NCI-H345 (cell line): ENCODE data around the gene LRFN2.

Experiments
- DNase-seq: peaks from one replicate; lab custom pipeline; 2025; lab: John Stamatoyannopoulos, UW

Gene LRFN2

DNA sequence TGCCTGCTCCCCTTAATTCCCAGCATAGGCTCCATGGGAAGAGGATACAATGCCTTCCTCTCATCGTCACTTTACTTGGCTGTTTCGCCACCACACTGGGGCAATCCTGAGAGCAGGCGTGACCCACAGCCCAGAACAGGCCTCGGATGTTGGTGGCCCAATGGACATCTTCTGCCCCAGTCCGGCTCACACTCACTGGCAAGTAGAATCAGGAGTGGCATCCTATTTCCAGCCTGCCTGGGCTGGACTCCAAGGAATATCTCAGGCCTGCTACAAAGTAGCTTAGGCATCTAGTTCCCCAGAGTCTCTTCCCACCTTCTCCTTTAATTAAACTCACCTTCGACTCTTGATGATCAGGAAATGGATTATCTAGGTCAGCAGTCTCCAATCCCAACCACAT is 110.5 kb downstream of the LRFN2 start:
- no peak for DNase-seq

DNA sequence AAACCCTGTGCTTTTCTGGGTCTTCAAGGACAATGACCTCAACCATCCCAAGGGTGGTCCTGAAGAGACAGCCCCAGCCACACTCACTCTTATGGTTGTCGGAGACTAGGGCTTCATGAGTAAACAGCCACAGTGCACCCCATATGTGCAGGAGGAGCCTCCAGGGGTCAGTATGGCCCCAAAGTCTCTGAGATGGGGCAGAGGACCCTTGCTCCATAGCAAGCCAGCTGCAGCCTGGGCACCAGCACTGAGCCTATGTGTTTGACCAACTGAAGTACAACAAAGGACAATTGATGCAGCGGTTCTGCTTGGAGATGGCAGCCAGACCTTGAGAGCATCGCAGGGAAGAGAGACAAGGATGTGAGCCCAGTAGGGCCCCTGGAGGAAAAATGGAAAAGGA is 112.2 kb downstream of the LRFN2 start:
- DNase-seq: no peak

DNA sequence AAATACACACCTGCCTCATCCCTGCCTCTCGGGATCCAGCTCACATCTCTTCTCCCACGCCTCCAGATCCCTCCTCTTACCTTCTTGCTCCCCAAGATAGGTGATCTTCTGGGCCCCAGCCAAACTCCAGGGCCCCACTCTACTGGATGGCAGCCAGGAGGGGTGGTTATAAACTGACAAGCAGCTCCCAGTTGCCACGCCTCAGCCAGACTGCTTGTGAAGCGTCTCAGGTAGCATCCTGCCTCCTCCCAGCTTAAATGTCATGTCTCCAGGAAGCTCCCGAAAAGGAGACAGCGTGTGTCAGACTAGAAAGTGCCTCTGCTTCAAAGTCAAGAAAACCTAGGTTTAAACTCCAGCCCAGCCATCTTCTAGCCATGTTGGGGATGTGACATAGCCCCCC is 114.1 kb downstream of the LRFN2 start:
- DNase-seq: peak; percentile 60

DNA sequence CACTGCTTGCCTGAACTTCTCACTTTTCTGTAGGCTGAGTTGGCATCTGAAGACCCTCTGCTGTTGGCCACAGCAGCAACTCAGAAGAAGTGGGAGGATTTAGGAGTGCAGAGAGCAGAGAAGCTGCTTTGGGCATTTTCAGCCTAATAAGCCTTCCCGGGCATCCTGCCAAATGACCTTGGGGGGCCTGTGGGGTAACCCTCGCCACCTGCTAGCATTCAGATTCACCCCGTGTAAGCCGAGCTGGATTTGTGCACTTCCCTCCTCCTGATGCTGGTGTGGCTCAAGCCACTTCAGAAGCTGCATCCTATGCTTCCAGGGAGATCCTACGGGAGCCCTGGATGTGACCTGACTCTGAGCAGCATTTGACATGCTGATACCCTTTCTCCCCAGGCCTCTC is 114.8 kb downstream of the LRFN2 start:
- peak; percentile 89 for DNase-seq

DNA sequence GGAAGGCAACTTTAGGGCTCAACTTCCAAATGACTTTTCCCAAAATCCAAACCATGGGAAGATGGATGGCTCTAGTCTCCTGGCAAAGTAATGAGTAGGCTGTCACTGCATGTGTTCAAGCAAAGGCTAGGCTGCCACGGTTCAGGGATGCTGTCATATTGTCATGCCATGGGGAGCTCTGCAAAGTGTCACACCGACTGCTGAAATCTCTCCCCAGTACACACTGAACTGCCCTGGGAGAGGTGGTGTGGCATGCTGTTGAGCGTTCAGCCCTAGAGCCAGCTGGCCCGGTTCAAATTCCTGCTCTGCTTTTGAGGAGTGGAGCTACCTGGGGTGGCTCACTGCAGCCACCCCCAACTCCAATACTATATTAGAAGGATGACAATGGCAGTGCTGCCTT is 115.9 kb downstream of the LRFN2 start:
- DNase-seq: no peak

DNA sequence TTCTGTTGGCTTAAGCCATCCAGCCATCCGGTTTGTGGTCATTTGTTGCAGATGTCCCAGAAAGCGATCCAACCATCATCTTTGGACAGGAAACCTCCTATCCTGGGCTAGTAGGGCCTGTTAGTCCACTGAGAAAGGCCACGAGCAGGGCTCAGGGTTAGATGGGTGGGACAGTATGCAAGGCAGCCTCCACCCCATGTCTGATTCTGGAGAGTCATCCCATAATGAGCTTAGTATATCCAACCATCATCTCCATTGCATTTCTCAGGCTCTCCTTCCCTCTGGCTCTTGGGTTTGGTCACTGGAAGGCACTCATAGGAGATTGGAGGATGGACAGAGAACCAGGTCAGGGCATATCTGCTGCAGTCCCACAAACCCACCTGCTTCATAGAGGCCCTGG is 117.8 kb downstream of the LRFN2 start:
- no peak for DNase-seq

DNA sequence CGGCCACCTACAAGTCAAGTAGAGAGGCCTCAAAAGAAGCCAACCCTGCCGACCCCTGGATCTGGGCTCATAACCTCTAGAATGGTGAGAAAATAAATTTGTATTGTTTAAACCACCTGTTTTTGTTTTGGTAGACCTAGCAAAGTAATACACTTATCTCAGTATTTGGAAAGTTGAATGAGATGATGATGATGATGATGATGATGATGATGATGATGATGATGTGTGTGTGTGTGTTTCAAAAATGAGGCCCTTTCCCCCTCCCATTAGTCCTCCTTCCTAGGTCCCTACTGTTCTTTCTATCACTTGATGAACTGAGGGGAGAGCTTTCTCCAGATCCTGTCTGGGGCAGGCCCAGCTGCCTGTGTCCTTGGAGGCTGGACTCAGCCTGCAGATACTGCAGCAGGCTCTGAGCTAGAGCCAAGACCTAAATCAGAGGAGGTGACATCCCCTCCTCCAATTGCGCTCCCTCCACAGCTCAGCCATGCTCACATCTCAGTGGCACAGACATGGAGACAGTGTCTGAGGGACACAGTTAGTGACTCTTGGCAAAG is 120.1 kb downstream of the LRFN2 start:
- DNase-seq: no peak

DNA sequence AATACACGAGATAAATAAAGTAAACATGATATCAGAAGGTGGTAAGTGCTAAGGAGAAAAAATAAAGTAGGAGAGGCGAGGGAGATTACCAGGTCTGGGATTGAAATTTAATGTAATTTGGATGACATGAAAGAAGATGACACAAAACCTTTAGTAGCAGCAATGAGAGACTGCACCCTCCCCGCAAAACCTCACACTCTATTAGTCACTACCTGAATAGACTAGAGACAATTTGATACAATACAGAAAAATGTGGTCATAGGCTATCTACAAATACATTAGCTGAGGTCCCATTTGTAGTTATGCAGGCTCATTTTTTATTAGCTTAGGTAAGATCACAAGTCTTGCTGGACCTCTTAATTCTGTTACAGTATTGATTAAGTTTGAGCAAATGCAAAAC is 125.5 kb downstream of the LRFN2 start:
- DNase-seq: no peak

DNA sequence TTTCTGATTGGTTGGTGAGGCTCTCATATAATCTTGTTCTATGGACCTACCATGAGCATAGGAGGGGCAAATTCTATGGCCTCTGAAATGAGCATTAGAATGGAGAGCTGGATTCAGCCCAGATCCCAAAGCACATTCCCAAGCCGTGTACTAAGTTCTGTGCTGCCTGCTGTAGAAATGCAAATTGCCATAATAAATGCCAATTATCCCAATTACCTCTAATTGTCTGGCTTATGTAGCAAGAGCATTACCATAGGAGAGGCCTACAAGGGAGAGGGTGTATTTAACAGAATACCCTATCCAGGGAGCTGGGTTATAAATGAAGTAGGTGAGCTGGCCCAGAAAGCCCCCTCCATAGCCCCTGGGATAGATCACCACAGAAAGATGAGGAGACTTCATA is 126.8 kb downstream of the LRFN2 start:
- DNase-seq: no peak

DNA sequence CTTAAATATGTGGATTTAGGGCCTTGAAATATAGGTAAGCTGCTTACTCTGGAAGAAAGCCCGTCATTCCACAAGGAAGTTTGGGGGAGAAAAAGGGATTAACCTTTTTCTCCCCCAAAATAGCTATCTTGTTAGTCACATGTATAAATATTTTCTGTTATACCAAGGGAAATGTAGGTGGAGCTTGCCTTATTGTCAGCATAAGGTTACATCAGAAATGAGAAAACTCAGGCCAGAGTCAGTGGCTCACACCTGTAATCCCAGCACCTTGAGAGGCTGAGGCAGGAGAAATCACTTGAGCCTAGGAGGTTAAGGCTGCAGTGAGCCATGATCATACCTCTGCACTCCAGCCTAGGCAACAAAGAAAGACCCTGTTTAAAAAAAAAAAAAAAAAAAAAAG is 129.9 kb downstream of the LRFN2 start:
- DNase-seq: no peak

DNA sequence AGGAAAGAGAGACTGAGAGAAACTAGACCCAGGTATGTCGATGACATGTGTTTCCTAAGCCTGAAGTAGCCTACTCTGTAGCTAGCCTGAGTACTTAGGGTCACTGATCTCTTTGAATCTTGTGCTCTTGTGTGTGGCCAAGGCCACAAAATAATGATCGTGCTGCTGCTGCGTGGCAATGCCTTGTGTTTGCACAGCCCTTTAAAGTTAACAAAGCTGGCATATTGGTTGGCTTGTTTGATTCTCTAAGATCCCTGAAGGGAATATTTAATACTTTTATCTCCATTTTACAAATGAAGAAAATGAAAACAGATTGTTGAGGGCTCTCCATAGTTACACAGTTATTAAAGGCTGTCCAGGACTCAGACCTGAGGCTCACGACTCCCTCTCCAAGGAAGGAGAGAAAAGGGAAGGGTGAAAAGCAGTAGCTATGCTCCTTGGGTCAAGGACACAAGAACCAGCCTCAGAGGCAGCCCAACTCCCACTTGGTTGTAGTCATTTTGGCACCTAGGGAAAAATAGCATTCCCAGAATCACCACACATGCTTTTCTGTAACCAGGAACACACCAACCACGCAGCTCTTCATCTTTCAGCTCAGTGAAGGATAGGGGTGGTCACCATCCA is 130.7 kb downstream of the LRFN2 start:
- DNase-seq: no peak

DNA sequence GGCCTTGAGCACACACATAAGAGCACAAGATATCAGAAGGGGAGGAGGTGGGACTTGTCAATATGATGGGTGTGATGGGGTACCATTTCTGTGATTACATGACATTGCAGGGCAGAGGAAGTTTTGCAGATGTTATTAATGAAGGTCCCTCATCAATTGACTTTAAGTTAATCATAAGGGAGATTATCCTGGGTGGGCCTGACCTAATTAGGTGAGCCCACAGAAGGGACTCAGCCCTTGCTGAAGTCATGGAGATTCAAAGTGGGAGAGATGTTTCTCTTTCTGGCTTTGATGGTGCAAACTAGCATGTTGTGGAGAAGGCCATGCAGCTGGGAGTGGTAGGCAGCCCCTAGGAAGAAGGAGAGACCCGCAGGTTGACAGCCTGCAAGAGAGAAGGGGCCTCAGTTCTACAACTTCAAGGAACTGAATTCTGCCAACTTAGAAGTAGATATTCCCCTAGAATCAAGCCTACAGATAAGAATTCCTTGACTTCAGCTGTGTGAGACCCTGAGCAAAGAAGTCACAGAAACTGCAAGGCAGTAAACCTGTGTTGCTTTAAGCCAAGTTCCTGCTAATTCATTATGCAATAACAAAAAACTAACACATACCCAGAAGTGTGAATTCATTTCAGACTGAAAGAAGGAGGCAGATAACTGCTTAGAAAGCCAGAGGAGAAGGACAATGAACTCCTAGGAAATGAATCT is 131.3 kb downstream of the LRFN2 start:
- DNase-seq: no peak

DNA sequence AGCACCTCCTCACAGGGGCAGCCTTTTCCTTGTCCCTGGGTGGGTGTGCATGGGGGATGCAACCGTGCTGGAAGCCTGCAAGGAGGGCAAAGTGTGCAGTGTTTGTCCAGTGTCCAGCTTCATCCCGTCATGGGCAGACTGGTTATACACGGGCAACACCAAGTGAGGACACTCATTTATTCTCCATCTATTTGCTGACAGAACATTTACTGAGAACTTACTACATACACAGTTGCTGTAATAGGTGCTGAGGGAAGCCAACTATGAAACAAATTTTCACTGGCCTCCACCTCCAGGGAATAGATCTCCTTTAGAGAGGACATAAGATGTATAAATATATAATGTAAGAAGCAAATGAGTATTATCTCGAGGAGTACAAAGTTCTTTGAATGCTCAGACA is 136.7 kb downstream of the LRFN2 start:
- no peak for DNase-seq

DNA sequence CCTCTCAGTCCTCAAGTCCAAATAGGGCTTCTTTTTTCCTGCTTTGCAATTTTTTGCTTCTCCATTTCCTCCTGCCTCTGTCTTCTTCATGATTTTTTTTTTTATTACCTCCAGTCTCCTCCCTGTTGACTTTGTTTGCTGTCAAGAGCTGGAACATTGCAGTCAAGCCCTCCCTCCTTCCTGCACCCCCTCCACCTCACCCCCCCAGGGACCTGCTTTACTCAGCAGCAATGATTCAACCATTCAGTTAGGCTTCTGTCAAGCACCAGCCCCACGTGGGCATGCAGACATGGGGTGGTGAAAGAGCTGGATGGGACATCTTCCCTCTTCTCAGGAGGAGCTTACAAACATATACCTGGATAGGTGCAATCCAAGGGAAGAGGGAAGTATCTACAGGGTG is 142.4 kb downstream of the LRFN2 start:
- peak; percentile 36 for DNase-seq

DNA sequence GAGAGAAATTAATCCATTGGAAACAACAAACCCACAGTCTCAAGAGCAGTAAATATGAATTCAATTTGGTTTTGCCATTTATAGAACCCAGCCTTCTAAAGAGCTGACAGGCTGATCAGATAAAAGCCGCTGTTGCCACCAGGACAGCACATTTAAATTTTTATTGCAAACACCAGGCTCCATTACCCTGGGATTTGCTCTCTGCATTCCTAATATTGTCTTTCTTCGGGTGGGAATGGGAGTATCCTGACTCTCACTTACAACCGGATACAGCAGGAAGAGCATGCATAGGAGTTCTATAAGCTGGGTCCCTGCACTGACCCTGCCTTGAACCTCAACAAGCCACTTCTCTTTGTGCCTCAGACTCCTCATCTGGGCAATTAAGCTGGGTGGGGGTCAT is 142.9 kb downstream of the LRFN2 start:
- no peak for DNase-seq

DNA sequence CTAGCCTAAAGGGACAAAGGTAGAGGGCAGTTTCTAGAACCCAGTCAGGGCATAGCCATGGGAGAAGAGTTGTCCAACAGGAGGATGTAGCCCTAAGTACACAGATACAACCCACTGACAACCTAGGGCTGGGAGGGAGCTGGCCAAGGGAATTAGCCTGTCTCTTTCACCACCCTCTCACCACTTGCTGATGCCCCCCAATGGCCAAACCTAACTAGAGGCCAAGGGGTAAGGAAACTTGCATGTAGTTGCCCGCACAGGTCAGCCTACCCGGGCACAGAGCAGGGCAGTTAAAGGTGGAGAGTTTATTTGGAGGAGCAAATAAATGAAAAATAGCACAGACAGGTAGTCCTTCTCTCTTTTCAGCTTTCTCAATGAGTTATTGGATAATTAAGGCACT is 143.3 kb downstream of the LRFN2 start:
- DNase-seq: no peak

DNA sequence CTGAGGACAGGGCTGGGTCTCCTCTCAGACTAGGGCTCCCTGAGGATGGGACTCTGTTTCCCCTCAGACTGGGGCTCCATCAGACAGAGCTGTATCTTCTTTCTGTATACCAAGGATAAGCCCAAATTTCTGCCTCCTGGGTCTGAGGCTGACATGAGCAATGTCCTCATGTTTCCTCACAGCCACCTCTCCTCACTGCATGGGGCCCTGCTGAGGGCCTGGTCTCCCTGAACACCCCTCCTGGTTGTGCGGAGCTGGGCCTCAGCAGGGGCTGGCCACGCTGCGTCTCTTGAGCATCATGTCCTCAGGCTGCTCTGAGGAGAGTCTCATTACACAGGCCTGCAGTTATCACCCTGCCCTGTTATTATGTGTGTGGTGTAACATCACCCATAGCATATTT is 144.6 kb downstream of the LRFN2 start:
- DNase-seq: peak; percentile 58

DNA sequence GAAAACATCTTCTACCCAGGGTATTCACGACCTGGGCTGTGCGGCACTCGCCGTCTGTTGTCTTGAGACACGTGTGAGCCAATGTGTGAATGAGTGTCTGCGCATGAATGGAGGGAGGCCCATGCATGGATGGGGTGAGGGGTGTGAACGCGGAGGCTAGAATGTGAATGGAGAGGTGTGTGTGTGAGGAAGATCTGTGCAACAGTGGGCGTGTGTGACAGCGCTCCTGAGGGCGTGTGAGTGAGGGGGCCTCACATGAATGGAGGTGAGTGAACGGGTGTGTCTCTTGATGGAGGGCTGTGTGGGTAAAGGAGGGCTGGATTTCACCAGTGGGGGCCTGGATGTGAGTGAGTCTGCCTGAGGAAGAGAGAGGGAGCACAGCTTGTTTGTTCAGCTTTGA is 146.0 kb downstream of the LRFN2 start:
- DNase-seq: no peak

DNA sequence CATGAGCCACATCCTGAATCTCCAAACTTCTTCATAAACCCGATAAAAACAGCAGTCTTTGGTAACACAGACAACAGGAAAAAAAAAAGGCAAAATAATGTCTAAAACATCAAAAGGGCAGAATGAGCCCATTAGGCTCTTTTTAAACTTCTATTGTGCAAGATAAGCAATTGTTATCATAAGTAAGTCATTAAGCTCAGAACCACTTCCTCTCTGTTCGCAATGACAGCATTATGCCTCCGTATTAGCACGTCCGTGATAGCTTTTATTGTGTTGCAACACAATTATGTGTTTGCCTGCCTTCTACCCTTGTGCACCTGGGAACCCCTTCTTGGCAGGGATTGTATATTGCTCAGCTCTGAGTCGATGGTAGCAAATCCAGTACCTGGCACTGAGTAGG is 147.1 kb downstream of the LRFN2 start:
- no peak for DNase-seq

DNA sequence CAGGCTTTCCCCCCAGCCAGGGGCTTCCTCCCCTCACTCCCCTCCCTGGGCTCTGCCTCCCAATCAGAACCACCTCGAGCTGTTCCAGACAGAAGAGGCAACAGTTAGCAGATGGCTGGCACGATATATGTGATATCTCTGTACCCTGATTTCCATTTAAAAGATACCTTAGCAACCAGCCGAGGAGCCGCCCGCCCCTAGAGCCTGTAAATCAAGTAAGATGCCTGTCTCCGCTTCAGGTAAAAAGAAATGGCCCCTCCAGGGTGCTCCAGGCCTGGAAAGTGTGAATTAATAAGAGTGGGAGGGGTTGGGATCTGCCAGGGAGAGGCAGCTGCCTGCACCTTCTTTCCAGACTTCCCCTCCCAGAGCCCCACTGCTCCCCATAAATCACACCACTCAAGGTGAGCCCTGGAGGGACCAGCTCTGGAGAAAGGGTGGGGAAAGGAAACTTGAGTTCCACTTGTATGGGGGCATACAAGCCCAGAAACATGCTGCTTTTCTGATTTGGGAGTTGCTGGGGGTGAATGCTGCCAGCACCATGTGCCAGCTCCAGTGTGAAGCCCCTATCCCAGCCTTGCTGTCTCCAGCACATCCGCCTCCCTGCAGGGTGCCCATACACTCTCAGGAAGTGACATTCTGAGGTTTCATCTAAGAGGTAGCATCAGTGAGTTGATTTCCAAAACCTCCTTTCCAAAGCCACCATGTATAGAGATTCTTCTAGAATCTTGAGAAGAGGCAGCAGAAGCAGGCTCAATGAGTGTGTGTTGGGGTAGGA is 148.0 kb downstream of the LRFN2 start:
- peak; percentile 34 for DNase-seq

DNA sequence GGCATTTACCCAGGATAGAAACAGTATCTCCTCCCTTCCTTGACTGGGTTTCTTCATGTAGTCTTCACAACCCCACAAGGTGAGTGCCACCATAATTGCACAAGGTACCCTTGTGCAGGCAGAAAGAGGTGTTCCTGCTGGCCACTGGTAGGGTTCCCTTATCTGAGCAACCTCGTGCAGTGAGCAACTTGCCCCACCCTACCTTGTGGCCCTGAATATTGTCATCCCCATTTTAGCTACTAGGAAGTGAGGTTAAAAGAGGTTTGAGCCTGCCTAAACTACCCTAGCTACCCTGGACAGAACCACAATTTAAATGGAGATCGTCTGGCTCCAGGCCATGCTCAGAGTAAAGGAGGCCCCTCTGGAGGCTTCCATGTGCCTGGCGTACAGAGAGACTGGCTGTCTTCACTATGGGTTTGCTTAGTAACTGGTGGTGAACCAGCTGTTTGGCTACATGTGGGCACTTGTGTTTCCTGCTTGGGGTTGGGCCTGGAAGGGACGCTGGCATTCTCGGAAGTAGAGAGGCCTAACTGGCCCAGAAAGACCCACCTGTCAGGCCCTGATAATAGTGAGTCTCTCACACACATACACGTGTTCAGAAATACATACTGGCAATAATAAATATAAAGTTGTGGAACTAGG is 148.8 kb downstream of the LRFN2 start:
- no peak for DNase-seq

DNA sequence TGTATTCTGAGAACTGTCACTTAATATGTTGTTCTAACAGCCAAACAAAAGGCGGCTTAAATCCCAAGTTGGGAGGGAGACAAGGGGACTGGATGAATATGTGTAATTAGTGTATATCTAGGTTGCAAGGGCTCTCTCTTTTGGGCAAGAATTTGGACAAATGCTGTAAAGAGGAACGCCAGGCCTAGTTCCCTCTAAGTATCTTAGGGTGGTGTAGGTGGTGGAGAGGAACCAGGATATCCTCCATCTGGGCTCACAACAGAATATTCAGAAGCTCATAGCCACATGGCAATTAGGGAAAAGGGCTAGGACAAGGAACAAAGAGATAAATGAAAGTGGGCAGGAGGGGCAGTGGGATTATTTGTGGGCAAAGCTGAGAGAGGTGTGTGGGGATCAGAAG is 149.5 kb downstream of the LRFN2 start:
- no peak for DNase-seq
